KMS-11 (cell line): Measurements from ENCODE around the gene NUPR2.

ENCODE experiments used
- H2AFZ ChIP-seq: fragments of 200-600 bp; sonication (generic); 2 replicates; pipeline ENCODE4 v1.6.1; 2016; ENCODE audit warnings: antibody characterized with exemption, mixed run types, low read depth
- H3K27ac ChIP-seq: fragments of 200-600 bp; sonication (generic); 2 replicates; pipeline ENCODE4 v1.6.1; 2016; ENCODE audit warnings: mild to moderate bottlenecking, mixed run types
- H3K27me3 ChIP-seq: fragments of 200-600 bp; sonication (generic); 2 replicates; pipeline ENCODE4 v1.6.1; 2017; ENCODE audit warnings: mild to moderate bottlenecking, low read depth, mixed run types, moderate library complexity; ENCODE audit not compliant: insufficient read depth
- H3K36me3 ChIP-seq: fragments of 200-600 bp; sonication (generic); 2 replicates; pipeline ENCODE4 v1.6.1; 2017; ENCODE audit warnings: mild to moderate bottlenecking, mixed run types; ENCODE audit not compliant: insufficient read depth
- H3K4me1 ChIP-seq: fragments of 200-600 bp; sonication (generic); 2 replicates; pipeline ENCODE4 v1.6.1; 2016; ENCODE audit warnings: mild to moderate bottlenecking, low read depth, mixed run types; ENCODE audit not compliant: poor library complexity, severe bottlenecking
- H3K4me2 ChIP-seq: fragments of 200-600 bp; sonication (generic); 2 replicates; pipeline ENCODE4 v1.7.0; 2016; ENCODE audit warnings: mild to moderate bottlenecking, mixed run types
- H3K4me3 ChIP-seq: fragments of 200-600 bp; sonication (generic); IDR thresholded peaks from 2 replicates; pipeline ENCODE4 v1.6.1; 2017; ENCODE audit warnings: low read depth, low read length, mixed read lengths; ENCODE audit not compliant: insufficient read depth
- H3K79me2 ChIP-seq: fragments of 200-600 bp; sonication (generic); 2 replicates; pipeline ENCODE4 v1.6.1; 2016; ENCODE audit warnings: low read depth, mixed run types; ENCODE audit not compliant: insufficient read depth
- H3K9ac ChIP-seq: fragments of 200-600 bp; sonication (generic); 2 replicates; pipeline ENCODE4 v1.6.1; 2016; ENCODE audit warnings: mild to moderate bottlenecking, mixed run types
- H4K20me1 ChIP-seq: fragments of 200-600 bp; sonication (generic); 2 replicates; pipeline ENCODE4 v1.6.1; 2016; ENCODE audit warnings: mild to moderate bottlenecking, mixed run types; ENCODE audit not compliant: insufficient read depth
- TF ChIP-seq, protein P1 (sequence below): fragments of 200-600 bp; sonication (generic); conservative IDR thresholded peaks from 2 replicates; pipeline ENCODE4 v1.6.1; 2017; ENCODE audit warnings: low read depth, mild to moderate bottlenecking, antibody characterized with exemption, low read length, moderate library complexity, mixed read lengths

Gene NUPR2

GRCh38 chr7:56091591-56091990 is 24.6 kb downstream of the NUPR2 start:
- H3K4me3 ChIP-seq = no peak overlapping the region
- TF ChIP-seq, protein P1, sequence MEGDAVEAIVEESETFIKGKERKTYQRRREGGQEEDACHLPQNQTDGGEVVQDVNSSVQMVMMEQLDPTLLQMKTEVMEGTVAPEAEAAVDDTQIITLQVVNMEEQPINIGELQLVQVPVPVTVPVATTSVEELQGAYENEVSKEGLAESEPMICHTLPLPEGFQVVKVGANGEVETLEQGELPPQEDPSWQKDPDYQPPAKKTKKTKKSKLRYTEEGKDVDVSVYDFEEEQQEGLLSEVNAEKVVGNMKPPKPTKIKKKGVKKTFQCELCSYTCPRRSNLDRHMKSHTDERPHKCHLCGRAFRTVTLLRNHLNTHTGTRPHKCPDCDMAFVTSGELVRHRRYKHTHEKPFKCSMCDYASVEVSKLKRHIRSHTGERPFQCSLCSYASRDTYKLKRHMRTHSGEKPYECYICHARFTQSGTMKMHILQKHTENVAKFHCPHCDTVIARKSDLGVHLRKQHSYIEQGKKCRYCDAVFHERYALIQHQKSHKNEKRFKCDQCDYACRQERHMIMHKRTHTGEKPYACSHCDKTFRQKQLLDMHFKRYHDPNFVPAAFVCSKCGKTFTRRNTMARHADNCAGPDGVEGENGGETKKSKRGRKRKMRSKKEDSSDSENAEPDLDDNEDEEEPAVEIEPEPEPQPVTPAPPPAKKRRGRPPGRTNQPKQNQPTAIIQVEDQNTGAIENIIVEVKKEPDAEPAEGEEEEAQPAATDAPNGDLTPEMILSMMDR = no peak
- no peak overlapping the region for H3K4me2 ChIP-seq
- no peaks in the 10 kb centered on the region for H3K79me2 ChIP-seq
- no peaks in the 10 kb centered on the region for H4K20me1 ChIP-seq
- H3K27ac ChIP-seq = no peak overlapping the region
- no peak overlapping the region for H2AFZ ChIP-seq
- H3K27me3 ChIP-seq = no peaks in the 10 kb centered on the region
- peaks cover 7% of the 10 kb centered on the region for H3K4me1 ChIP-seq
- H3K36me3 ChIP-seq = no peaks in the 10 kb centered on the region
- H3K9ac ChIP-seq = no peak overlapping the region

- Histone ChIP-seq H4K20me1 (no peaks in the 10 kb centered on the region), H2AFZ (no peak overlapping the region), H3K4me3 (no peak overlapping the region), H3K9ac (no peak overlapping the region), H3K4me1 (no peaks in the 10 kb centered on the region), H3K36me3 (no peaks in the 10 kb centered on the region), H3K4me2 (no peak overlapping the region), H3K79me2 (no peaks in the 10 kb centered on the region), H3K27ac (no peak overlapping the region), H3K27me3 (no peaks in the 10 kb centered on the region)
- TF ChIP-seq, protein P1 = no peak
Observed at GRCh38 chr7:56087445-56087844, 28.8 kb downstream of the NUPR2 start.

- H2AFZ ChIP-seq = no peak overlapping the region
- H3K36me3 ChIP-seq = no peaks in the 10 kb centered on the region
- H3K4me3 ChIP-seq = no peak overlapping the region
- no peaks in the 10 kb centered on the region for H3K27me3 ChIP-seq
- no peak overlapping the region for H3K9ac ChIP-seq
- H3K27ac ChIP-seq = no peak overlapping the region
- H3K4me1 ChIP-seq = no peaks in the 10 kb centered on the region
- no peaks in the 10 kb centered on the region for H4K20me1 ChIP-seq
- TF ChIP-seq, protein P1 = no peak
- H3K4me2 ChIP-seq = no peak overlapping the region
- H3K79me2 ChIP-seq = no peaks in the 10 kb centered on the region
Observed at GRCh38 chr7:56086761-56087160, 29.5 kb downstream of the NUPR2 start.

GRCh38 chr7:56083150-56083785 is 32.9 kb downstream of the NUPR2 start:
- TF ChIP-seq, protein P1 = no peak
- H3K4me1 ChIP-seq = peaks cover 5% of the 10 kb centered on the region
- no peaks in the 10 kb centered on the region for H3K79me2 ChIP-seq
- H3K27me3 ChIP-seq = no peaks in the 10 kb centered on the region
- H3K4me3 ChIP-seq = no peak overlapping the region
- no peaks in the 10 kb centered on the region for H4K20me1 ChIP-seq
- no peak overlapping the region for H2AFZ ChIP-seq
- H3K36me3 ChIP-seq = no peaks in the 10 kb centered on the region
- no peak overlapping the region for H3K9ac ChIP-seq
- no peak overlapping the region for H3K4me2 ChIP-seq
- H3K27ac ChIP-seq = no peak overlapping the region
